HCT116 (cell line): ENCODE results near the gene ERCC4.

Source experiments
- ATF3 ChIP-seq: IDR thresholded peaks from 2 replicates; pipeline ENCODE4 v1.6.1; 2012
- EZH2 ChIP-seq: fragments of 200-600 bp; sonication (generic); IDR thresholded peaks from 2 replicates; pipeline ENCODE4 v1.6.1; 2017; ENCODE audit warnings: antibody characterized with exemption, mixed run types

DNA sequence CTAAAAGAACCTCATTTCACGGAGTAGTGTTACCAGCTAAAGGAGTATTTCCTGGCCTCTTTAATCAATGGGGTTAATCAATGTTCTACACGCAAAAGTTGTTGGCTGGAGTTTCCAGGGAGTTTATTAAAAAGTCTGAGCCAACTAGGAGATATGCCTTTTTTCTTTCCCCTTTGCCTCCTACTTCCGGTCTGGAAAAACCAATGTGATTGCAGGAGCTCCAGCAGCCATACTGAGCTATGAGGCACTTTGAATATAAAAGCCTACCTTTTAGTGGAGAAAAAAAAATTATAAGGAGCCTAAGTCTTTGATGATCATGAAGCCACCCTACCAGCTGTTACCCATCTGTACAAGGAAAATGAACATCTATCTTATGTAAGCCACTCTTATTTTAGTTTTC, 17.9 kb upstream of the ERCC4 start:
- TF ChIP-seq EZH2: no peak
- no peak for TF ChIP-seq ATF3
